Renal cortical epithelial cell (primary cell): ENCODE data around the gene P2RX3. TPM values are rescaled to one million over a fixed set of nuclear protein-coding genes. Genes with fewer than 3 reads are reported as not detected.
A peak's percentile ranks its signal among the peaks of the same experiment; 100 is the strongest.

Source experiments
- DNase-seq: peaks from one replicate; pipeline ENCODE4 v3.0.0-alpha.2; 2011; ENCODE audit warnings: low read depth
- total RNA-seq: library from RNA; depleted of rRNA; stranded (reverse); fragments of >200 nt; gene quantifications from 2 replicates; pipeline ENCODE4 v1.2.3, GENCODE V29; 2014

P2RX3 gene
- total RNA-seq, 1 donor from 2014 or later = not detected

- DNase-seq = no peak
These were observed 28.8 kb upstream of the P2RX3 start for GRCh38 chr11:57309106-57310059.

- no peak for DNase-seq
These were observed 28.1 kb upstream of the P2RX3 start for GRCh38 chr11:57310091-57310490.

GRCh38 chr11:57310630-57311086 is 27.5 kb upstream of the P2RX3 start:
- peak; percentile 72 for DNase-seq

- DNase-seq = peak; percentile 93
These were observed 26.8 kb upstream of the P2RX3 start for GRCh38 chr11:57311109-57311936.

- no peak for DNase-seq
These were observed 25.6 kb upstream of the P2RX3 start for GRCh38 chr11:57312511-57313021.

- no peak for DNase-seq
These were observed 24.9 kb upstream of the P2RX3 start for GRCh38 chr11:57313071-57313787.

GRCh38 chr11:57313788-57314135 is 24.4 kb upstream of the P2RX3 start:
- DNase-seq = no peak

- no peak for DNase-seq
These were observed 23.8 kb upstream of the P2RX3 start for GRCh38 chr11:57314221-57314973.

- DNase-seq = no peak
These were observed 22.7 kb upstream of the P2RX3 start for GRCh38 chr11:57315491-57315890.

- DNase-seq = no peak
These were observed 22.1 kb upstream of the P2RX3 start for GRCh38 chr11:57316017-57316416.

GRCh38 chr11:57318178-57318577 is 20.0 kb upstream of the P2RX3 start:
- no peak for DNase-seq

GRCh38 chr11:57320067-57320718 is 18.0 kb upstream of the P2RX3 start:
- DNase-seq = no peak

GRCh38 chr11:57320719-57321387 is 17.3 kb upstream of the P2RX3 start:
- no peak for DNase-seq

GRCh38 chr11:57321388-57322255 is 16.5 kb upstream of the P2RX3 start:
- no peak for DNase-seq

GRCh38 chr11:57322256-57323166 is 15.6 kb upstream of the P2RX3 start:
- peak; percentile 96 for DNase-seq

- peak; percentile 38 for DNase-seq
These were observed 14.8 kb upstream of the P2RX3 start for GRCh38 chr11:57323167-57323854.

GRCh38 chr11:57323855-57324153 is 14.3 kb upstream of the P2RX3 start:
- no peak for DNase-seq
